Stomach (tissue), 4 donors: ENCODE results near the gene LMOD3.

Experiments
- CTCF ChIP-seq, 7 experiments: fragments of 450-650 bp in 4 of 7; fragments of 200-600 bp in 3 of 7; sonication (generic) in 3 of 7; IDR thresholded peaks; one replicate each; pipeline ENCODE4 v1.5.1; 2016 to 2019; ENCODE audit warnings: antibody characterized with exemption in 7 of 7, control low read depth in 2 of 7, mild to moderate bottlenecking in 1 of 7
- EP300 ChIP-seq: sonication (generic); formaldehyde crosslinking; IDR thresholded peaks from one replicate; pipeline ENCODE4 v1.6.1; 2017; ENCODE audit warnings: antibody characterized with exemption
- POLR2A ChIP-seq, 4 donors: fragments of 450-650 bp; IDR thresholded peaks; one replicate each; pipeline ENCODE4 v1.6.1; 2016; ENCODE audit warnings: antibody characterized with exemption in 4 of 4, control low read depth in 2 of 4, mild to moderate bottlenecking in 1 of 4, moderate library complexity in 1 of 4
- POLR2AphosphoS5 ChIP-seq, 3 donors: sonication (generic); formaldehyde crosslinking; IDR thresholded peaks; one replicate each; pipeline ENCODE4 v1.6.1; 2016; ENCODE audit warnings: antibody characterized with exemption in 3 of 3

GRCh38 chr3:69095636-69096035, 26.8 kb downstream of the LMOD3 start:
- TF ChIP-seq POLR2A (IDR thresholded peaks at IDR 0.05): no peak
- TF ChIP-seq EP300: no peak
- TF ChIP-seq POLR2AphosphoS5 (IDR thresholded peaks at IDR 0.05): no peak
- TF ChIP-seq CTCF (IDR thresholded peaks at IDR 0.05): no peak
